SU-DHL-6 (cell line): ENCODE data around the gene KMT5C.

Experiments used
- CTCF ChIP-seq: fragments of 200-600 bp; sonication (generic); IDR thresholded peaks from one replicate; pipeline ENCODE4 v1.5.1; 2017; ENCODE audit warnings: antibody characterized with exemption, mild to moderate bottlenecking, low read length, moderate library complexity; ENCODE audit not compliant: insufficient read depth, poor library complexity, severe bottlenecking
- EZH2phosphoT487 ChIP-seq: fragments of 200-600 bp; sonication (generic), shearing (Covaris generic); conservative IDR thresholded peaks from 2 replicates; pipeline ENCODE4 v1.6.1; 2018; ENCODE audit warnings: mild to moderate bottlenecking, antibody characterized with exemption, low read length, moderate library complexity, mixed read lengths

GRCh38 chr19:55352549-55353145 is 13.0 kb downstream of the KMT5C start:
- TF ChIP-seq CTCF = no peak
- no peak for TF ChIP-seq EZH2phosphoT487
